H9 (cell line): ENCODE measurements around the gene RASA2. TPM values are rescaled to one million over a fixed set of nuclear protein-coding genes. Genes with fewer than 3 reads are reported as not detected.

Source experiments
- DNase-seq: peaks from one replicate; pipeline ENCODE4 v3.0.0-alpha.2; 2017
- H2AFZ ChIP-seq: one replicate; pipeline ENCODE4 v1.6.1; 2013; ENCODE audit warnings: mild to moderate bottlenecking, low read length, control low read depth, moderate library complexity
- H2AK5ac ChIP-seq: 2 replicates; pipeline ENCODE4 v1.6.1; 2013; ENCODE audit warnings: low read length, control low read depth, mixed read lengths; ENCODE audit not compliant: insufficient read length
- H2BK120ac ChIP-seq: one replicate; pipeline ENCODE4 v1.6.1; 2013; ENCODE audit warnings: low read depth, mild to moderate bottlenecking, low read length, control low read depth, inconsistent platforms; ENCODE audit not compliant: poor library complexity, severe bottlenecking
- H2BK12ac ChIP-seq: 2 replicates; pipeline ENCODE4 v1.6.1; 2013; ENCODE audit warnings: low read length, control low read depth, mixed read lengths, low read depth; ENCODE audit not compliant: insufficient read length
- H2BK15ac ChIP-seq: 2 replicates; pipeline ENCODE4 v1.6.1; 2013; ENCODE audit warnings: low read depth, low read length, control low read depth
- H2BK20ac ChIP-seq: one replicate; pipeline ENCODE4 v1.6.1; 2013; ENCODE audit warnings: low read depth, mild to moderate bottlenecking, low read length, control low read depth, inconsistent platforms; ENCODE audit not compliant: poor library complexity, severe bottlenecking
- H2BK5ac ChIP-seq: 2 replicates; pipeline ENCODE4 v1.6.1; 2013; ENCODE audit warnings: low read length, control low read depth, mixed read lengths; ENCODE audit not compliant: insufficient read length
- H3K14ac ChIP-seq: 2 replicates; pipeline ENCODE4 v1.6.1; 2013; ENCODE audit warnings: low read length, control low read depth; ENCODE audit not compliant: insufficient read depth
- H3K18ac ChIP-seq: 2 replicates; pipeline ENCODE4 v1.6.1; 2013; ENCODE audit warnings: low read depth, mild to moderate bottlenecking, mixed read lengths, low read length, control low read depth; ENCODE audit not compliant: insufficient read length
- H3K23ac ChIP-seq: 2 replicates; pipeline ENCODE4 v1.6.1; 2013; ENCODE audit warnings: low read length, control low read depth, mixed read lengths, low read depth; ENCODE audit not compliant: insufficient read length
- H3K23me2 ChIP-seq: 2 replicates; pipeline ENCODE4 v1.6.1; 2013; ENCODE audit warnings: low read depth, mild to moderate bottlenecking, mixed read lengths, low read length, control low read depth; ENCODE audit not compliant: insufficient read length, poor library complexity, severe bottlenecking
- H3K27ac ChIP-seq: 2 replicates; pipeline ENCODE4 v1.5.1; 2013; ENCODE audit warnings: low read length, control low read depth, mixed read lengths, low read depth; ENCODE audit not compliant: insufficient read length
- H3K27me3 ChIP-seq: 2 replicates; pipeline ENCODE4 v1.6.1; 2013; ENCODE audit warnings: low read length, control low read depth, inconsistent platforms; ENCODE audit not compliant: insufficient read depth
- H3K4ac ChIP-seq: 2 replicates; pipeline ENCODE4 v1.6.1; 2013; ENCODE audit warnings: low read depth, mild to moderate bottlenecking, control low read depth, inconsistent platforms, low read length, moderate library complexity
- H3K4me1 ChIP-seq: 2 replicates; pipeline ENCODE4 v1.6.1; 2013; ENCODE audit warnings: low read length, control low read depth, inconsistent platforms; ENCODE audit not compliant: insufficient read depth
- H3K4me2 ChIP-seq: 2 replicates; pipeline ENCODE4 v1.6.1; 2013; ENCODE audit warnings: low read length, control low read depth, mixed read lengths; ENCODE audit not compliant: insufficient read length, insufficient read depth
- H3K56ac ChIP-seq: 2 replicates; pipeline ENCODE4 v1.6.1; 2013; ENCODE audit warnings: low read depth, mild to moderate bottlenecking, mixed read lengths, low read length, control low read depth; ENCODE audit not compliant: insufficient read length
- H3K79me1 ChIP-seq: 2 replicates; pipeline ENCODE4 v1.6.1; 2013; ENCODE audit warnings: low read depth, mild to moderate bottlenecking, moderate library complexity, low read length, control low read depth, inconsistent platforms; ENCODE audit not compliant: insufficient read depth, poor library complexity, severe bottlenecking
- H3K79me2 ChIP-seq: 2 replicates; pipeline ENCODE4 v1.6.1; 2013; ENCODE audit warnings: low read length, control low read depth, inconsistent platforms; ENCODE audit not compliant: insufficient read depth
- H3K9ac ChIP-seq: 2 replicates; pipeline ENCODE4 v1.6.1; 2013; ENCODE audit warnings: low read length, control low read depth, mixed read lengths; ENCODE audit not compliant: insufficient read length; ENCODE audit errors: extremely low read depth
- H3K9me3 ChIP-seq: one replicate; pipeline ENCODE4 v1.6.1; 2013; ENCODE audit warnings: low read depth, low read length, inconsistent platforms; ENCODE audit not compliant: control insufficient read depth
- H3T11ph ChIP-seq: one replicate; pipeline ENCODE4 v1.6.1; 2013; ENCODE audit warnings: mild to moderate bottlenecking, low read length, control low read depth, inconsistent platforms
- H4K20me1 ChIP-seq: one replicate; pipeline ENCODE4 v1.6.1; 2013; ENCODE audit not compliant: control insufficient read depth, insufficient read length, insufficient read depth
- H4K5ac ChIP-seq: 2 replicates; pipeline ENCODE4 v1.6.1; 2013; ENCODE audit warnings: low read depth, mild to moderate bottlenecking, mixed read lengths, low read length, control low read depth; ENCODE audit not compliant: insufficient read length
- H4K8ac ChIP-seq: replicated peaks from 2 replicates; pipeline ENCODE4 v1.6.1; 2013; ENCODE audit warnings: low read length, control low read depth, mixed read lengths, low read depth; ENCODE audit not compliant: insufficient read length
- H4K91ac ChIP-seq: 2 replicates; pipeline ENCODE4 v1.6.1; 2013; ENCODE audit warnings: low read depth, mild to moderate bottlenecking, moderate library complexity, mixed read lengths, low read length, control low read depth; ENCODE audit not compliant: insufficient read length
- H3K27ac Mint-ChIP-seq, 3 experiments: 2 replicates in 2 of 3; 3 replicates in 1 of 3; pipeline ENCODE4 v1.8.0; 2020 to 2021; ENCODE audit warnings: mixed read lengths in 3 of 3, mild to moderate bottlenecking in 1 of 3, moderate library complexity in 1 of 3
- H3K27me3 Mint-ChIP-seq: 2 replicates; pipeline ENCODE4 v1.8.0; 2021; ENCODE audit warnings: low read depth, mild to moderate bottlenecking, moderate library complexity, mixed read lengths
- H3K36me3 Mint-ChIP-seq, 3 experiments: 2 replicates in 2 of 3; 3 replicates in 1 of 3; pipeline ENCODE4 v1.8.0; 2020 to 2021; ENCODE audit warnings: low read depth in 3 of 3, mixed read lengths in 3 of 3; ENCODE audit not compliant: insufficient read depth in 1 of 3
- H3K4me1 Mint-ChIP-seq, 2 experiments: 2 replicates each; pipeline ENCODE4 v1.8.0; 2020; ENCODE audit warnings: mixed read lengths in 2 of 2
- H3K4me3 Mint-ChIP-seq, 2 experiments: 2 replicates in 1 of 2; 3 replicates in 1 of 2; pipeline ENCODE4 v1.8.0; 2020 to 2021; ENCODE audit warnings: mild to moderate bottlenecking in 2 of 2, mixed read lengths in 2 of 2, moderate library complexity in 1 of 2
- H3K9me3 Mint-ChIP-seq, 2 experiments: 2 replicates in 1 of 2; 3 replicates in 1 of 2; pipeline ENCODE4 v1.8.0; 2020; ENCODE audit warnings: mild to moderate bottlenecking in 2 of 2, mixed read lengths in 2 of 2, moderate library complexity in 1 of 2
- WGBS: extraction: QIAGEN DNeasy Blood & Tissue Kit; methylation state at CpG from one replicate; pipeline ENCODE4 v1.1.7; 2013; ENCODE audit warnings: missing lambda C conversion rate, low lambda C conversion rate, mixed read lengths; ENCODE audit not compliant: insufficient read length; ENCODE audit errors: extremely low coverage; 5-methylcytosine and 5-hydroxymethylcytosine counted together
- total RNA-seq: library from RNA; stranded (reverse); gene quantifications from 2 replicates; pipeline ENCODE4 v1.2.1, GENCODE V29; 2021
- TF ChIP-seq, protein P1 (sequence below): fragments of 200-600 bp; sonication (generic); conservative IDR thresholded peaks from 3 replicates; pipeline ENCODE4 v1.8.0; 2021; ENCODE audit warnings: antibody characterized with exemption, mild to moderate bottlenecking

Gene RASA2
- total RNA-seq, 1 experiment from 2014 or later, result 24.4 TPM

DNA sequence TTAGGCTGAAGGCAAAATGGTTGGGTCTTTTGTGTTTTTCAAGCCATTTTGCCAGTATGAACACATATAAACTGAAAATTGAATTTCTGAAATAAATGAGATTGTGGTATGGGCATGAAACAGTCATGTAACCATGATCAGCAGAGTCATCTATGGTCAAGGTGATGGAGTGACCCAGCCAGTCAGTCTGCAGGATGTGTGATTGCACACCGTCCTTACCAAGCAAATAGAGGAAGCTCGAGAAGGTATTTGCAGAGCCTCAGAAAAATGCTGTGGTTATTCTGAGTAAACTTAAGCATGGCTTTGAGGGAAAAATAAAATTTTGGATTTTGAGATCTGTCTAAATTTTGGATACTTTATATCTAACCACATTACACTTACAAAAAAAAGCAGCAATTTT is 155.4 kb downstream of the RASA2 start:
- Histone ChIP-seq H4K91ac (no peak overlapping the region), H3K56ac (no peak overlapping the region), H4K20me1 (no peaks in the 10 kb centered on the region), H3K9me3 (no peaks in the 10 kb centered on the region), H2BK15ac (no peak overlapping the region), H4K8ac (no peak overlapping the region), H3K9ac (no peak overlapping the region), H3K14ac (no peak overlapping the region), H3K27ac (no peak overlapping the region), H4K5ac (no peak overlapping the region), H2AK5ac (no peak overlapping the region), H3K79me1 (no peaks in the 10 kb centered on the region), H3K23ac (no peak overlapping the region), H2BK120ac (no peak overlapping the region), H3K4me2 (no peak overlapping the region), H3K4ac (no peak overlapping the region), H2BK12ac (no peak overlapping the region), H2BK20ac (no peak overlapping the region), H2AFZ (no peak overlapping the region), H3K4me1 (no peaks in the 10 kb centered on the region), H3K18ac (no peak overlapping the region), H3T11ph (no peak overlapping the region), H3K27me3 (no peaks in the 10 kb centered on the region; the same call in 1 of the 2 replicates), H3K79me2 (no peaks in the 10 kb centered on the region), H3K23me2 (no peaks in the 10 kb centered on the region), H2BK5ac (no peak overlapping the region)
- DNase-seq, result no peak
- peaks cover 9 to 13% of the 10 kb centered on the region in 2 experiments for H3K4me1 Mint-ChIP-seq
- H3K9me3 Mint-ChIP-seq, result no peaks in the 10 kb centered on the region; a peak in 1 of 5 replicates
- no peak overlapping the region for H3K27ac Mint-ChIP-seq
- no CpG with 5 or more reads among the region's 2 CpGs for WGBS
- TF ChIP-seq, protein P1, sequence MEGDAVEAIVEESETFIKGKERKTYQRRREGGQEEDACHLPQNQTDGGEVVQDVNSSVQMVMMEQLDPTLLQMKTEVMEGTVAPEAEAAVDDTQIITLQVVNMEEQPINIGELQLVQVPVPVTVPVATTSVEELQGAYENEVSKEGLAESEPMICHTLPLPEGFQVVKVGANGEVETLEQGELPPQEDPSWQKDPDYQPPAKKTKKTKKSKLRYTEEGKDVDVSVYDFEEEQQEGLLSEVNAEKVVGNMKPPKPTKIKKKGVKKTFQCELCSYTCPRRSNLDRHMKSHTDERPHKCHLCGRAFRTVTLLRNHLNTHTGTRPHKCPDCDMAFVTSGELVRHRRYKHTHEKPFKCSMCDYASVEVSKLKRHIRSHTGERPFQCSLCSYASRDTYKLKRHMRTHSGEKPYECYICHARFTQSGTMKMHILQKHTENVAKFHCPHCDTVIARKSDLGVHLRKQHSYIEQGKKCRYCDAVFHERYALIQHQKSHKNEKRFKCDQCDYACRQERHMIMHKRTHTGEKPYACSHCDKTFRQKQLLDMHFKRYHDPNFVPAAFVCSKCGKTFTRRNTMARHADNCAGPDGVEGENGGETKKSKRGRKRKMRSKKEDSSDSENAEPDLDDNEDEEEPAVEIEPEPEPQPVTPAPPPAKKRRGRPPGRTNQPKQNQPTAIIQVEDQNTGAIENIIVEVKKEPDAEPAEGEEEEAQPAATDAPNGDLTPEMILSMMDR, result no peak
- no peaks in the 10 kb centered on the region for H3K36me3 Mint-ChIP-seq
- H3K27me3 Mint-ChIP-seq, result no peaks in the 10 kb centered on the region; the same call in 1 of the 2 replicates
- H3K4me3 Mint-ChIP-seq, result no peak overlapping the region
